Neutrophil (primary cell): ENCODE measurements around the gene ZNRF3.

ENCODE experiments used
- H3K27ac ChIP-seq: fragments of 200-600 bp; sonication (generic); 2 replicates; pipeline ENCODE4 v1.5.1; 2016; ENCODE audit warnings: mild to moderate bottlenecking, moderate library complexity
- H3K27me3 ChIP-seq: fragments of 200-600 bp; sonication (generic); 2 replicates; pipeline ENCODE4 v1.6.0; 2016; ENCODE audit warnings: mild to moderate bottlenecking
- H3K36me3 ChIP-seq: fragments of 200-600 bp; sonication (generic); 2 replicates; pipeline ENCODE4 v1.5.1; 2017
- H3K4me1 ChIP-seq, 2 experiments: fragments of 200-600 bp in 1 of 2; sonication (generic) in 1 of 2; 1 replicate in 1 of 2; 2 replicates in 1 of 2; pipeline versions ENCODE4 v1.5.1 to v1.6.1; 2013 to 2016; ENCODE audit warnings: low read depth in 1 of 2, low read length in 1 of 2, mild to moderate bottlenecking in 1 of 2, moderate library complexity in 1 of 2; ENCODE audit not compliant: control insufficient read depth in 1 of 2, insufficient read depth in 1 of 2
- H3K4me3 ChIP-seq, 2 experiments: fragments of 200-600 bp in 1 of 2; sonication (generic) in 1 of 2; 1 replicate in 1 of 2; 2 replicates in 1 of 2; pipeline ENCODE4 v1.5.1; 2013 to 2016; ENCODE audit warnings: low read depth in 1 of 2, low read length in 1 of 2, mild to moderate bottlenecking in 1 of 2, moderate library complexity in 1 of 2
- H3K9me3 ChIP-seq: fragments of 200-600 bp; sonication (generic); 2 replicates; pipeline ENCODE4 v1.5.1; 2016
- CTCF ChIP-seq: fragments of 200-600 bp; sonication (generic); IDR thresholded peaks from 2 replicates; pipeline ENCODE4 v1.5.1; 2016; ENCODE audit warnings: antibody characterized with exemption

ZNRF3 gene

GRCh38 chr22:28917747-28918549 lies 34.6 kb downstream of the ZNRF3 start:
- Histone ChIP-seq H3K4me3 (no peak overlapping the region), H3K27ac (no peak overlapping the region), H3K9me3 (no peaks in the 10 kb centered on the region), H3K27me3 (peaks cover 22% of the 10 kb centered on the region), H3K4me1 (no peaks in the 10 kb centered on the region), H3K36me3 (no peaks in the 10 kb centered on the region)
- no peak for TF ChIP-seq CTCF

GRCh38 chr22:28918550-28919271 lies 35.3 kb downstream of the ZNRF3 start:
- Histone ChIP-seq H3K27ac (no peak overlapping the region), H3K4me3 (no peak overlapping the region), H3K36me3 (no peaks in the 10 kb centered on the region), H3K9me3 (no peaks in the 10 kb centered on the region), H3K27me3 (peaks cover 25% of the 10 kb centered on the region), H3K4me1 (no peaks in the 10 kb centered on the region)
- TF ChIP-seq CTCF, result no peak

GRCh38 chr22:28920757-28921584 lies 37.6 kb downstream of the ZNRF3 start:
- H3K27me3 ChIP-seq, result peaks cover 36% of the 10 kb centered on the region
- H3K27ac ChIP-seq, result no peak overlapping the region
- H3K36me3 ChIP-seq, result no peaks in the 10 kb centered on the region
- no peaks in the 10 kb centered on the region for H3K4me1 ChIP-seq
- H3K9me3 ChIP-seq, result no peaks in the 10 kb centered on the region
- H3K4me3 ChIP-seq, result no peak overlapping the region
- TF ChIP-seq CTCF, result no peak

GRCh38 chr22:28921585-28921879 lies 38.2 kb downstream of the ZNRF3 start:
- no peaks in the 10 kb centered on the region for H3K36me3 ChIP-seq
- H3K4me3 ChIP-seq, result no peak overlapping the region
- H3K9me3 ChIP-seq, result no peaks in the 10 kb centered on the region
- no peak overlapping the region for H3K27ac ChIP-seq
- H3K27me3 ChIP-seq, result peaks cover 37% of the 10 kb centered on the region
- no peak for TF ChIP-seq CTCF
- H3K4me1 ChIP-seq, result no peaks in the 10 kb centered on the region

- H3K27me3 ChIP-seq, result peaks cover 43% of the 10 kb centered on the region
- no peak overlapping the region for H3K4me3 ChIP-seq
- no peaks in the 10 kb centered on the region for H3K9me3 ChIP-seq
- TF ChIP-seq CTCF, result no peak
- H3K27ac ChIP-seq, result no peak overlapping the region
- H3K36me3 ChIP-seq, result no peaks in the 10 kb centered on the region
- H3K4me1 ChIP-seq, result no peaks in the 10 kb centered on the region
Measured at GRCh38 chr22:28922540-28923244, 39.3 kb downstream of the ZNRF3 start.
